Panc1 (cell line): Measurements from ENCODE around the gene FBXL17. TPM values are rescaled to one million over a fixed set of nuclear protein-coding genes. Genes with fewer than 3 reads are reported as not detected.

Experiments
- ATAC-seq: fragments of 200-7000 bp; cut with Tn5 transposase; 2 replicates; pipeline ENCODE4 v1.9.1; 2020; ENCODE audit warnings: mild to moderate bottlenecking, moderate library complexity
- BruUV-seq: library from RNA; stranded (reverse); fragments of 400-500 nt; replicated peaks from 2 replicates; lab custom pipeline; 2021; lab: Mats Ljungman, UMichigan
- CTCF ChIA-PET: fragments of 300-600 bp; sonication (Branson Sonifier 250); formaldehyde crosslinking; loops from one replicate; lab custom pipeline; 2022; ENCODE audit warnings: antibody characterized with exemption; lab: Charles Lee
- POLR2A ChIA-PET: fragments of 300-600 bp; sonication (Branson Sonifier 250); formaldehyde crosslinking; loops from one replicate; lab custom pipeline; 2022; ENCODE audit warnings: antibody characterized with exemption; lab: Charles Lee
- DNase-seq: peaks from one replicate; pipeline ENCODE4 v3.0.0-alpha.2; 2010; ENCODE audit warnings: low read depth, low spot score
- H3K27ac ChIP-seq: 2 replicates; pipeline ENCODE4 v1.5.1; 2011; ENCODE audit warnings: mild to moderate bottlenecking, low read length, inconsistent platforms
- H3K27me3 ChIP-seq: fragments of 200-500 bp; sonication (Bioruptor generic); 2 replicates; pipeline ENCODE4 v1.6.0; 2014; ENCODE audit warnings: low read length, inconsistent platforms; ENCODE audit not compliant: control insufficient read depth, insufficient read depth
- H3K36me3 ChIP-seq: fragments of 200-500 bp; sonication (Bioruptor generic); 2 replicates; pipeline ENCODE4 v1.5.1; 2014; ENCODE audit warnings: inconsistent platforms, mild to moderate bottlenecking, low read length, moderate library complexity; ENCODE audit not compliant: control insufficient read depth, insufficient read depth
- H3K4me1 ChIP-seq: 2 replicates; pipeline ENCODE4 v1.5.1; 2011; ENCODE audit warnings: inconsistent platforms, mild to moderate bottlenecking, low read length, moderate library complexity; ENCODE audit not compliant: control insufficient read depth, insufficient read depth
- H3K4me3 ChIP-seq, 2 experiments: 2 replicates each; pipeline ENCODE4 v1.5.1; 2011 to 2012; ENCODE audit warnings: low read depth in 2 of 2, low read length in 2 of 2, mild to moderate bottlenecking in 2 of 2, inconsistent platforms in 1 of 2, moderate library complexity in 1 of 2
- H3K9me3 ChIP-seq: fragments of 200-500 bp; sonication (Bioruptor generic); 2 replicates; pipeline ENCODE4 v1.5.1; 2014; ENCODE audit warnings: low read depth, mild to moderate bottlenecking, inconsistent platforms, low read length, moderate library complexity; ENCODE audit not compliant: control insufficient read depth, insufficient read depth
- POLR2AphosphoS5 ChIP-seq: IDR thresholded peaks from 2 replicates; pipeline ENCODE4 v1.6.1; 2012; ENCODE audit warnings: mild to moderate bottlenecking, low read depth, low read length, moderate library complexity
- SIN3A ChIP-seq: IDR thresholded peaks from 2 replicates; pipeline ENCODE4 v1.6.1; 2012; ENCODE audit warnings: low read depth, mild to moderate bottlenecking, low read length, moderate library complexity, borderline replicate concordance; ENCODE audit not compliant: insufficient read depth
- TCF7L2 ChIP-seq: IDR thresholded peaks from 2 replicates; pipeline ENCODE4 v1.6.1; 2011; ENCODE audit warnings: mild to moderate bottlenecking, low read depth, low read length, inconsistent platforms
- in situ Hi-C: cut with HindIII; loops from 2 replicates; pipeline ENCODE4 v1.10.0; 2016; ENCODE audit warnings: low sequenced_read_pairs, low pct_unique_long_range_greater_than_20kb
- intact Hi-C: fragments of 100-400 bp; cut with micrococcal nuclease; formaldehyde crosslinking; loops from one replicate; pipeline ENCODE4 v1.10.0; 2022; ENCODE audit not compliant: unreplicated experiment
- total RNA-seq: library from RNA; stranded (reverse); gene quantifications from one replicate; pipeline ENCODE4 v1.2.1, GENCODE V29; 2021; ENCODE audit not compliant: unreplicated experiment
- TF ChIP-seq, protein P1 (sequence below): fragments of 450-650 bp; IDR thresholded peaks from 2 replicates; pipeline ENCODE4 v1.5.1; 2017; ENCODE audit warnings: mild to moderate bottlenecking
- TF ChIP-seq, protein P2 (sequence below), 2 experiments: IDR thresholded peaks; 2 replicates each; pipeline ENCODE4 v1.6.1; 2011 to 2012; ENCODE audit warnings: low read depth in 2 of 2, control low read depth in 1 of 2, low read length in 1 of 2, mild to moderate bottlenecking in 1 of 2, moderate library complexity in 1 of 2; ENCODE audit not compliant: insufficient read depth in 1 of 2

Gene FBXL17
- total RNA-seq, 1 experiment from 2014 or later = 17.4 TPM

DNA sequence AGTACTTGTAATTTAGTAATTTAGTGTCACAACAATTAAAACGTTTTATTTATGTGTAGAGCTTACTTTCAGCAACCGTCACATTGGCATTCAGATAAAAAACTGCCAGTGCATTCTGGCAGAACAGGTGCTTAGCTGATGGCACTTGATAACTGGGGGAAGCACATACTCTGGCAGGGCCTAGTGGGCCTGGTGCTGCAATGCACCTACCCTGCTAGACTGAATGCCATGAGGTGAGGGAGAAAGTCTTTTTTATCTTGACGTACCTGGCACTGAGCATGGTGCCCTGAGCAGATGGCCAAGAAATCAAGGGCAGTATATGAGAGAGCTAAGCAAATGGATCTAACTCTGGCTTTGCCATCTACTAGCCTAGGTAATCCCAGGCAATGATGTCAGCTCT is 430.6 kb downstream of the FBXL17 start:
- Histone ChIP-seq H3K27me3 (no peaks in the 10 kb centered on the region), H3K27ac (no peak overlapping the region), H3K4me1 (no peaks in the 10 kb centered on the region), H3K36me3 (no peaks in the 10 kb centered on the region), H3K9me3 (no peaks in the 10 kb centered on the region), H3K4me3 (no peak overlapping the region)
- CTCF ChIA-PET = no interaction called here
- ATAC-seq (no peak), DNase-seq (no peak)
- intact Hi-C loops = no loop called here
- in situ Hi-C loops = no loop called here
- POLR2A ChIA-PET = no interaction called here
- no TSS peak for BruUV-seq
- TF ChIP-seq POLR2AphosphoS5 = no peak
- no peak for TF ChIP-seq TCF7L2
- TF ChIP-seq, protein P1, sequence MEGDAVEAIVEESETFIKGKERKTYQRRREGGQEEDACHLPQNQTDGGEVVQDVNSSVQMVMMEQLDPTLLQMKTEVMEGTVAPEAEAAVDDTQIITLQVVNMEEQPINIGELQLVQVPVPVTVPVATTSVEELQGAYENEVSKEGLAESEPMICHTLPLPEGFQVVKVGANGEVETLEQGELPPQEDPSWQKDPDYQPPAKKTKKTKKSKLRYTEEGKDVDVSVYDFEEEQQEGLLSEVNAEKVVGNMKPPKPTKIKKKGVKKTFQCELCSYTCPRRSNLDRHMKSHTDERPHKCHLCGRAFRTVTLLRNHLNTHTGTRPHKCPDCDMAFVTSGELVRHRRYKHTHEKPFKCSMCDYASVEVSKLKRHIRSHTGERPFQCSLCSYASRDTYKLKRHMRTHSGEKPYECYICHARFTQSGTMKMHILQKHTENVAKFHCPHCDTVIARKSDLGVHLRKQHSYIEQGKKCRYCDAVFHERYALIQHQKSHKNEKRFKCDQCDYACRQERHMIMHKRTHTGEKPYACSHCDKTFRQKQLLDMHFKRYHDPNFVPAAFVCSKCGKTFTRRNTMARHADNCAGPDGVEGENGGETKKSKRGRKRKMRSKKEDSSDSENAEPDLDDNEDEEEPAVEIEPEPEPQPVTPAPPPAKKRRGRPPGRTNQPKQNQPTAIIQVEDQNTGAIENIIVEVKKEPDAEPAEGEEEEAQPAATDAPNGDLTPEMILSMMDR = no peak
- TF ChIP-seq SIN3A = no peak
- TF ChIP-seq, protein P2, sequence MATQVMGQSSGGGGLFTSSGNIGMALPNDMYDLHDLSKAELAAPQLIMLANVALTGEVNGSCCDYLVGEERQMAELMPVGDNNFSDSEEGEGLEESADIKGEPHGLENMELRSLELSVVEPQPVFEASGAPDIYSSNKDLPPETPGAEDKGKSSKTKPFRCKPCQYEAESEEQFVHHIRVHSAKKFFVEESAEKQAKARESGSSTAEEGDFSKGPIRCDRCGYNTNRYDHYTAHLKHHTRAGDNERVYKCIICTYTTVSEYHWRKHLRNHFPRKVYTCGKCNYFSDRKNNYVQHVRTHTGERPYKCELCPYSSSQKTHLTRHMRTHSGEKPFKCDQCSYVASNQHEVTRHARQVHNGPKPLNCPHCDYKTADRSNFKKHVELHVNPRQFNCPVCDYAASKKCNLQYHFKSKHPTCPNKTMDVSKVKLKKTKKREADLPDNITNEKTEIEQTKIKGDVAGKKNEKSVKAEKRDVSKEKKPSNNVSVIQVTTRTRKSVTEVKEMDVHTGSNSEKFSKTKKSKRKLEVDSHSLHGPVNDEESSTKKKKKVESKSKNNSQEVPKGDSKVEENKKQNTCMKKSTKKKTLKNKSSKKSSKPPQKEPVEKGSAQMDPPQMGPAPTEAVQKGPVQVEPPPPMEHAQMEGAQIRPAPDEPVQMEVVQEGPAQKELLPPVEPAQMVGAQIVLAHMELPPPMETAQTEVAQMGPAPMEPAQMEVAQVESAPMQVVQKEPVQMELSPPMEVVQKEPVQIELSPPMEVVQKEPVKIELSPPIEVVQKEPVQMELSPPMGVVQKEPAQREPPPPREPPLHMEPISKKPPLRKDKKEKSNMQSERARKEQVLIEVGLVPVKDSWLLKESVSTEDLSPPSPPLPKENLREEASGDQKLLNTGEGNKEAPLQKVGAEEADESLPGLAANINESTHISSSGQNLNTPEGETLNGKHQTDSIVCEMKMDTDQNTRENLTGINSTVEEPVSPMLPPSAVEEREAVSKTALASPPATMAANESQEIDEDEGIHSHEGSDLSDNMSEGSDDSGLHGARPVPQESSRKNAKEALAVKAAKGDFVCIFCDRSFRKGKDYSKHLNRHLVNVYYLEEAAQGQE (IDR thresholded peaks at IDR 0.05; ENCODE audit: insufficient read depth in 1 of 2, low read depth in 2 of 2, low read length in 1 of 2) = no peak

DNA sequence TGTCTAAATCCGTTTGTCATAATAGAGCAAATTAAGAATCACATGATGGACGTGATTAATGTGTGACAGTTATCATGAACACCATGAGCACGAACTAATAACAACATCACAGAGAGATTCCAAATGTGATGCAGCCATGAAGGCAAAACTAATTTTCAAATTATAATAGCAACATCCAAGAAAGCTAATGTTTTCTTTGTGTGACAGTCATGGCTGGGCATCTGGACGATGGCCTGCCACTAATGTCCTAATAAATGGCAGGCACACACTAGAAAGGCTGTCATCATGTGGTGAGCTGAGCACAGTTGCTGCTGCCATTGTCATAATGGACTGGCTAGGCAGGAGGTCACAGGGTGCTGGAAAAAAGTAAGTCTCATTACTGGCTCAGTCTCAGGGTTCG is 431.1 kb downstream of the FBXL17 start:
- POLR2A ChIA-PET = no interaction called here
- intact Hi-C loops = no loop called here

More for the DNA sequence above, 431.1 kb downstream of the FBXL17 start:
- DNase-seq (no peak), ATAC-seq (no peak)
- H3K27me3 ChIP-seq = no peaks in the 10 kb centered on the region
- no peak overlapping the region for H3K27ac ChIP-seq
- no TSS peak for BruUV-seq
- H3K4me3 ChIP-seq = no peak overlapping the region
- no peaks in the 10 kb centered on the region for H3K36me3 ChIP-seq
- CTCF ChIA-PET = no interaction called here
- TF ChIP-seq TCF7L2 = no peak
- TF ChIP-seq, protein P2 (IDR thresholded peaks at IDR 0.05; ENCODE audit: insufficient read depth in 1 of 2, low read depth in 2 of 2, low read length in 1 of 2) = no peak
- no peak for TF ChIP-seq POLR2AphosphoS5
- no peak for TF ChIP-seq SIN3A
- TF ChIP-seq, protein P1 = no peak
- H3K4me1 ChIP-seq = no peaks in the 10 kb centered on the region
- in situ Hi-C loops = no loop called here
- no peaks in the 10 kb centered on the region for H3K9me3 ChIP-seq
